SK-N-SH (cell line): Measurements from ENCODE around the gene ZNF236.

ENCODE experiments used
- EZH2phosphoT487 ChIP-seq: fragments of 200-600 bp; sonication (generic); IDR thresholded peaks from 2 replicates; pipeline ENCODE4 v1.6.1; 2017; ENCODE audit warnings: low read depth, mixed run types, mild to moderate bottlenecking, antibody characterized with exemption, moderate library complexity, borderline replicate concordance
- GABPA ChIP-seq: IDR thresholded peaks from 2 replicates; pipeline ENCODE4 v1.4.0; 2012; ENCODE audit warnings: low read depth, mild to moderate bottlenecking
- RXRA ChIP-seq: IDR thresholded peaks from 2 replicates; pipeline ENCODE4 v1.4.0; 2012; ENCODE audit warnings: low read depth, mild to moderate bottlenecking, borderline replicate concordance
- YY1 ChIP-seq: IDR thresholded peaks from 2 replicates; pipeline ENCODE4 v1.4.0; 2012; ENCODE audit warnings: low read depth, mild to moderate bottlenecking
- TF ChIP-seq, protein P1 (sequence below): fragments of 200-600 bp; sonication (generic); IDR thresholded peaks from 2 replicates; pipeline ENCODE4 v1.6.1; 2017; ENCODE audit warnings: antibody characterized with exemption, mild to moderate bottlenecking, moderate library complexity

DNA sequence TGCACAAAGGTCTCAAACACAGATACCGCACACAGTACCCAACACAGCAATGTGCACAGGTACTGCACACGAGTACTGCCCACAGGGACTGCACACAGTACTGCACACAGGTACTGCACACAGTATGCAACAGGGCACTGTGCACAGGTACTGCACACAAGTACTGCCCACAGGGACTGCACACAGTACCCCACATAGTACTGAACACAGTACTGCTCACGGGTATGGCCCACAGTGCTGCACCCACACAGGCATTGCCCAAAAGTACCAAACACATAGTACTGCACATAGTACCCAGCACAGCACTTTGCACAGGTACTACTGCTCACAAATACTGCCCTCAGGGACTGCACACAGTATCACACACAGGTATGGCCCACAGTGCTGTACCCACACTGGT is 73.1 kb downstream of the ZNF236 start:
- TF ChIP-seq YY1 = no peak
- TF ChIP-seq, protein P1, sequence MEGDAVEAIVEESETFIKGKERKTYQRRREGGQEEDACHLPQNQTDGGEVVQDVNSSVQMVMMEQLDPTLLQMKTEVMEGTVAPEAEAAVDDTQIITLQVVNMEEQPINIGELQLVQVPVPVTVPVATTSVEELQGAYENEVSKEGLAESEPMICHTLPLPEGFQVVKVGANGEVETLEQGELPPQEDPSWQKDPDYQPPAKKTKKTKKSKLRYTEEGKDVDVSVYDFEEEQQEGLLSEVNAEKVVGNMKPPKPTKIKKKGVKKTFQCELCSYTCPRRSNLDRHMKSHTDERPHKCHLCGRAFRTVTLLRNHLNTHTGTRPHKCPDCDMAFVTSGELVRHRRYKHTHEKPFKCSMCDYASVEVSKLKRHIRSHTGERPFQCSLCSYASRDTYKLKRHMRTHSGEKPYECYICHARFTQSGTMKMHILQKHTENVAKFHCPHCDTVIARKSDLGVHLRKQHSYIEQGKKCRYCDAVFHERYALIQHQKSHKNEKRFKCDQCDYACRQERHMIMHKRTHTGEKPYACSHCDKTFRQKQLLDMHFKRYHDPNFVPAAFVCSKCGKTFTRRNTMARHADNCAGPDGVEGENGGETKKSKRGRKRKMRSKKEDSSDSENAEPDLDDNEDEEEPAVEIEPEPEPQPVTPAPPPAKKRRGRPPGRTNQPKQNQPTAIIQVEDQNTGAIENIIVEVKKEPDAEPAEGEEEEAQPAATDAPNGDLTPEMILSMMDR = no peak
- no peak for TF ChIP-seq EZH2phosphoT487
- TF ChIP-seq GABPA = no peak
- TF ChIP-seq RXRA = no peak
